Glomerular endothelial cell (primary cell): ENCODE measurements around the gene ZNF333. TPM values are rescaled to one million over a fixed set of nuclear protein-coding genes. Genes with fewer than 3 reads are reported as not detected.
"Not testable (repeated sequence)": the region's sequence is repeated elsewhere in the genome, so short reads cannot be mapped to it uniquely, and the experiment has no call there.

Experiments used
- DNase-seq: peaks from one replicate; pipeline ENCODE4 v3.0.0-alpha.2; 2011; ENCODE audit warnings: low read depth, low spot score; ENCODE audit errors: extremely low read depth
- total RNA-seq: library from RNA; depleted of rRNA; stranded (reverse); fragments of >200 nt; gene quantifications from 2 replicates; pipeline ENCODE4 v1.2.3, GENCODE V29; 2015

Gene ZNF333
- total RNA-seq, 1 donor from 2014 or later, result 22.3 TPM

- DNase-seq, result no peak
Measured at GRCh38 chr19:14695471-14695870, 5.6 kb downstream of the ZNF333 start.

DNA sequence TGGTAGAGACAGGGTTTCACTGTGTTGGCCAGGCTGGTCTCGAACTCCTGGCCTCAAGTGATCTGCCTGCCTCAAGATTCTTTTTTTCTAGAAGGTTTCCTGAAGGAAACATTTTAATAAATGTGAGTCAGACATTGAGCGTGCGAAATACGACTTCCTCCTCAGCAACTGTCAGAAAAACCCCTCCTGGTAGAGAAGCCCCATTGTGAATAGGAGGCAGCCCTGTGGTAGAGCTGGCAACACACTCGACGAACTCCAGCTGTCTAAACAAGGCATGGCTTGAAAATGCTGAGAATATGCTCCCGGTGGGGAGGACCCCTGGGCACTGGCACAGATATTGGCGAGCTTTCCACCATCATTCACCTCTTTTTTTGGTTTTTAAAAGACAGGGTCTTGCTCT is 9.8 kb downstream of the ZNF333 start:
- no peak for DNase-seq

- no peak for DNase-seq
Measured at GRCh38 chr19:14700711-14701375, 11.0 kb downstream of the ZNF333 start.

DNA sequence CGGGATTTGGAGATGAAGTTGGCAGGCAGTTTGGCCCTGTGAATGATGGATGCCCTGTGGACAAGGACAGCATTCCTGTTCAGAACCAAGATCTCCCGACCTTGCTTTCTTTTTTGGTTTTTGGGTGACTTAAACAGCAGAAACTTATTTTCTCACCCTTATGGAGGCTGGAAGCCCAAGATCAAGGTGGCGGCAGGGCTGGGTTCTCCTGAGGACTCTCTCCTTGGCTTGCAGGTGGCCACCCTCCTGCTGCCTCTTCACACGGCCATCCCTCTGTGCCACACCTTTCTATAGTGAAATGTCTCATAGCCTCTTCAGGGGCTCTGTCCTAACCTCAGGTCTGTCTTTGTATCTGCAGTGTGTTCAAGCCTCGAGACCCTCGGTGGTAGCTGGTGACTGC is 14.0 kb downstream of the ZNF333 start:
- no peak for DNase-seq

DNA sequence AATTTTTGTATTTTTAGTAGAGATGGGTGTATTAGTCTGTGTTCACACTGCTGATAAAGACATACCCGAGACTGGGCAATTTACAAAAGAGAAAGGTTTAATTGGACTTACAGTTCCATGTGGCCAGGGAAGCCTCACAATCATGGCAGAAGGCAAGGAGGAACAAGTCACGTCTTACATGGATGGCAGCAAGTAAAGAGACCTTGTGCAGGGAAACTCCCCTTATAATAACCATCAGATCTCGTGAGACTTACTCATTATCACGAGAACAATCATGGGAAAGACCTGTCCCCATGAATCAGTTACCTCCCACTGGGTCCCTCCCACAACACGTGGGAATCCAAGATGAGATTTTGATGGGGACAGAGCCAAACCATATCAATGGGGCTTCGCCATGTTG is 14.6 kb downstream of the ZNF333 start:
- no peak for DNase-seq

DNA sequence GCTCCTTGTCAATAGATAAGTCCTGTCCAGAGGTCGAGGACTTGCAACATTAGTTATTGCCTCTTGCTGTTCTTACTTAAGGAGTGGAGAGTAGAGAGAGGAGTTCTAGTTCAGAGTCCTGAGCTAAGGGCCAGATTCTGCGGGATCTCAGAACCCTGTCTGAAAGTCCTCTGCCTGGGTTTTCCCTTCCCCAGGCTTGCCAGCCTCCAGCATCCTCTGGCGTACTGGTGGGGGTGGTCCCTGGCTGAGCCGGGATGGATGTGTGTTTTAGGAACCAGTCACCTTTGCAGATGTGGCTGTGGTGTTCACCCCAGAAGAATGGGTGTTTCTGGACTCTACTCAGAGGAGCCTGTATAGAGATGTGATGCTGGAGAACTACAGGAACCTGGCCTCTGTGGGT is 26.0 kb downstream of the ZNF333 start:
- no peak for DNase-seq

GRCh38 chr19:14718522-14719116 is 28.8 kb downstream of the ZNF333 start:
- no peak for DNase-seq

- DNase-seq, result no peak
Measured at GRCh38 chr19:14719162-14719561, 29.3 kb downstream of the ZNF333 start.

GRCh38 chr19:14722127-14722526 is 32.3 kb downstream of the ZNF333 start:
- DNase-seq, result no peak

DNA sequence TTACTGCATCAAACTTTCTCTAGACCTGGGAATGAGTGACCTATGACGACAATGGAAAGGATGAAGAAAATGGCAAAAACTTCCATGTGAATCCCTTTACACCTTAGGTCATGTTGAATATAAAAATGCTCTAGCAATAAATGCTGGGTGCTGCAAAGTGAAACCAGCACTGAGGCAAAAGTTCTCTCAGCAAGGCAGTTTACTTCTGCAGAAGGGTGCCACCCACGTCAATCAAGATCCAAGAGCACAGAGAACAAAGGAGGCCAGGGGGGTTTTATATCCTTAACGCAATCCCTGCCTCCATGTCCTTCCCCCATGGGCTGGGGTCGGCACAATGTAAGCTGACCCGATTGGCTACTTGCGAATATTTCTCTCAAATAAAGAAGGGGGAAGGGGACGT is 38.7 kb downstream of the ZNF333 start:
- DNase-seq, result no peak

GRCh38 chr19:14731200-14731599 is 41.4 kb downstream of the ZNF333 start:
- no peak for DNase-seq

DNA sequence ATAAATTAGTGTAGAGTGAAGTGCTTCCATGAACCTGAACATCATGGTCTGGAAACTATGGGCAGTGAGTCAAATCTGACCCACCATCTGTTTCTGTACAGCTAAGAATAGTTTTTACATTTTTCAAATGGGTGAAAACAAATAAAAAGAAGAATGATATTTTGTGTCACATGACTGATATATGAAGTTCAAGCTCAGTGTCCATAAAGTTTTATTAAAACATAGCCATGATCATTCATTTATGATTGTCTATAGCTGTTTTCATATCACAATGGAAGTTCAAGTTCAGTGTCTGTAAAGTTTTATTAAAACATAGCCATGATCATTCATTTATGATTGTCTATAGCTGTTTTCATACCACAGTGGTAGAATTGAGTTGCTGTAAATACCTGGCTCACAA is 42.7 kb downstream of the ZNF333 start:
- DNase-seq, result no peak

GRCh38 chr19:14733574-14733973 is 43.7 kb downstream of the ZNF333 start:
- DNase-seq, result no peak

DNA sequence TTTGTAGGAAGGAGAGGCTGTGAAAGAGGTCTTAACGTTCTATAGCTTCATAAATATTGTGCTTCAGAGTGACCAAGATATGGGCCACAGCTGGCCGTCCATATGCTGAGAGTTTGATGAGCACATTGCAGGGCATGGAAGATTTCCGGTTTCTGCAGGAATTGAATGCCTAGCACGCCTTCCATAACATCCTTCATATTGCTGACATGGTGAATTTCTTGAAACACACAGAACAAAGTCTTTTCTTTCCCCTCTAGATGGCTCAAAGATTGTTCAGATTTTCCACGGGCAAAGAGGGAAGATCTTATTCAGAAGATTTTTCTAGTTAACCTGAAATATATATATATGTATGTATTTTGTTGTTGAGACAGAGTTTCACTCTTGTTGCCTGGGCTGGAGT is 46.1 kb downstream of the ZNF333 start:
- no peak for DNase-seq

- no peak for DNase-seq
Measured at GRCh38 chr19:14746886-14747285, 57.0 kb downstream of the ZNF333 start.

DNA sequence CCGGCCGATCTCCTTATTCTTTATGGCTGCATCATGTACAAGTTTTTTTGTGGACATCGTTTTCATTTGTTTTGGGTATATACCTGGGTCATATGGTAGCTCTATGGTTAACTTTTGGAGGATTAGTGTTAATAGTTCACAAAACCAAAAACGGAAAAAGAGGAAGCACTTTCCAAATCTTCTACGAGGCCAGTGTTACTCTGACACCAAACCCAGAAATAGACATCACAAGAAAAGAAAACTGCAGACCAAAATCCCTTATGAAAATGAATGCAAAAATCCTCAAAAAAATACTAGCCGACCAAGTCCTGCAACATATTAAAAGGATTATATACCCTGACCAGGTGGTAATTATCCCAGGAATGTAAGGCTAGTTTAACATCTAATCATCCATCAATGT is 58.8 kb downstream of the ZNF333 start:
- DNase-seq, result no peak

DNA sequence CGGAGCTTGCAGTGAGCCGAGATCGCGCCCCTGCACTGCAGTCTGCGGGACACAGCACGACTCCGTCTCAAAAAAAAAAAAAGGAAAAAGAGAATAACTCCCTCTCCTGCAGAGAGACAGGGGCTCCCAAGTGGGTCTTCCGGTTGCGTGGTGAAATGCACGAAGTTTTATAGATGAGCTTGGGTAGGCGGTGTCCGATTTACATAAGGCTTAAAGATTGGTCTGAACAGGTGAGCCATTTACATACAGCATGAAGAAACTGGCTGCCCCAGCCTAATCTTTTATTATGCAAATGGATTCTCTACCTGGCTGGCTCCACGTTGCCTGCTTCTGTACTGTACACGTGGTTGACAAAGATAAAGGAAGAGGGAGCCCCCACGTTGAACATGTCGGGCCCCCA is 69.0 kb downstream of the ZNF333 start:
- DNase-seq, result no peak

DNA sequence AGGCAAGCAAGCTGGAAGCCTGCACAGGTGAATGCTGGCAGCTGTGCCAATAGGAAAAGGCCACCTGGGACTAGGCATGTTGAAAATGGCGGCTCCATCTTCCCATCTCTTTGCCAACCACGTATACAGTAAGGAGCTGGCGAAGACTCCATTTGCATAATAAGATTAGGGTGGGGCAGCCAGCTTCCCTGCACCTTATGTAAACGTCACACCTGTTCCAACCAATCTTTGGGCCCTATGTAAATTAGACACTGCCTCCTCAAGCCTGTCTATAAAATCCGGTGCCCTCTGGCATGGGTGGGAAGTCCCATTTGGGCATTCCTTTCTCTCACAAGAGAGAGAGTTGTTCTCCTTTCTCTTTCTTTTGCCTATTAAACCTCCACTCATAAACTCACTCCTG is 71.8 kb downstream of the ZNF333 start:
- no peak for DNase-seq

- no peak for DNase-seq
Measured at GRCh38 chr19:14762111-14762510, 72.3 kb downstream of the ZNF333 start.

GRCh38 chr19:14763497-14764145 is 73.8 kb downstream of the ZNF333 start:
- DNase-seq, result no peak

- no peak for DNase-seq
Measured at GRCh38 chr19:14764401-14764800, 74.6 kb downstream of the ZNF333 start.

DNA sequence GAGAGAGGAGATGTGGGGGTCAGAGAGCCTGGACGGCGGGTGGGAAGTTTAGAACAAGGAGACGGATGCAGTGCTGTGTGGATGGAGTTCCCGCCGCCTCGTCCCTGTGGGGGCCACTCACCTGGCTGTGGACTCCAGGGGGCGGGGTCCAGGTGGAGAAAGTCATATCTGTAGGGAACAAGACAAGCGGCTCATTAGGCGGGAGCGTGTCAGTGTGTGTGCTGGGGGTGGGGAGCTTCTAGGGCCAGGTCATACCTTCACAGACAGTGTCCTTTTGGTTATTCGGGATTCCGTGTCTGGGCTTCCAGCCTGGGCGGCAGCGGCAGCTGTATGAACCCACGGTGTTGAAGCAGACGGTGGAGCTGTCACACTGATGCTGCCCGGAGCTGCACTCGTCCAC is 75.6 kb downstream of the ZNF333 start:
- not testable (repeated sequence) for DNase-seq
